ENCODE measurements around the gene SPDEF. TPM values are rescaled to one million over a fixed set of nuclear protein-coding genes. Genes with fewer than 3 reads are reported as not detected.

SPDEF gene
- polyA plus RNA-seq, 1 donor (not counting 4 experiments of a cell fraction or from before 2014, with no cell fraction given), result 0.03 TPM

DNA sequence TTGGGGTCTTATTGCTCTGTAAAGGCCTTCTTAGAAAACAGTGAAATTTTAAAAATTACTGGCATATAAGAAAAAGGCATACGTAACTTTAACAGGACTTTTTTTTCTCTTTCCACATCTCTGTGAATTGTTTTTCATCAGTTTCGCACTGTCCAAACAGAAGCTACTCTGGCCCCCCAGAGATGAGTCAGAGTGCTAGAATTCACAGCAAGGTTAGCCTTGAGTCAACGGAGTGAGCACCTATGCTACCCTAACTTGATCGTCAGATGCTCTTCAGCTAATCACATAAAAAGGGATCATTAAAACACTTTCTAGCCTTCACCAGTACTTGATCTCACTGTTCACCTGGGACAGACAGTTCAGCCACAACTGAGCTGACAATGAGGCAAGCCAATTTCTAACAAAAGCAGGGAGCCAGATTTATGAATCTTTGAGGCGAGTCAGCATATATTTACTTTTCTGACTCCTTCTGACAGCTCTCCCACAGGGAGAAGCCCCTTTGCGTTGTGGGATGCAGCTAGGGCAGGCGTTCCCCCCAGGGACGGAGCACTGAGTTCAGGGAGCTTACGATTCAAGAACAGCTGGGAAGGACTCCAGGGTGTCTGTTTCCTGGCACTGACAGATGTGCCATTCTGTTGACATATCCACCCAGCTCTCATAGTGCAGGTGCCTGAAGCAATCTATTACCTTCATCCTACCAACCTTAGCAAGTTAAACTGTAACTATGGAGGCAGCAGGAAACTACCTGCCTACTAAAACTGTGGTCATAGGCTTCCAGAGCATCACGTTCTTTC, 46.4 kb upstream of the SPDEF start:
- no peak for FAIRE-seq
- Histone ChIP-seq H4K20me1 (ENCODE audit: control insufficient read depth, extremely low read depth, insufficient read depth, low read length) (peaks cover 2% of the 10 kb centered on the region), H3K4me2 (ENCODE audit: control insufficient read depth, extremely low read depth, insufficient read depth, low read depth, low read length) (no peak overlapping the region)

DNA sequence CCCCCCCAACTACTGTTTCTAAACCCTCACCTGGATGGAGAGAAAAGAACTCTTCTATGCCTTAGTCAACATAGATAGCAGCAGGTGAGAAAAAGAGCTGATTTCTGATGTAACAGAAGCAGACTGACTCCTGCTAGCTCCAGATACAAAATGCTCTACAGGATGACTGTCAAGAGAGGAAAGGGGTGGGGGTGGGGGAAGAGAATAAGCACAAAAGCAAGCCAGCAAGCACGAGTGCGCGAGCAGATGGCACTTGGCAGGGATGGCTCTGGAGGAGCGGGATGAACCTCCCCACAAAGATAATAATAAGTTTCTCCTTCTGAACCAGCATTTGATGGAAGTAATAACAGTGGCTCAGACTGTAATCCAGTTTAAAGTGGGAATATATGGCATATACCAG, 45.6 kb upstream of the SPDEF start:
- Histone ChIP-seq H3K79me2 (ENCODE audit: control insufficient read depth, insufficient read depth, low read length) (peaks cover 42% of the 10 kb centered on the region), H4K20me1 (ENCODE audit: control insufficient read depth, extremely low read depth, insufficient read depth, low read length) (peaks cover 2% of the 10 kb centered on the region), H3K4me2 (ENCODE audit: control insufficient read depth, extremely low read depth, insufficient read depth, low read depth, low read length) (no peak overlapping the region)

More for the DNA sequence above, 46.4 kb upstream of the SPDEF start:
- Histone ChIP-seq H3K36me3 (ENCODE audit: control insufficient read depth in 2 of 2, extremely low read depth in 1 of 2, insufficient read depth in 2 of 2, low read length in 2 of 2) (peaks cover 15 to 18% of the 10 kb centered on the region in 2 experiments), H3K9ac (ENCODE audit: control insufficient read depth, extremely low read depth, insufficient read depth, low read length) (no peak overlapping the region), H3K27ac (ENCODE audit: control insufficient read depth, insufficient read depth, low read length) (no peak overlapping the region), H3K4me3 (ENCODE audit: control insufficient read depth in 2 of 3, extremely low read depth in 1 of 3, insufficient read depth in 2 of 3, low read depth in 1 of 3, low read length in 3 of 3) (no peak overlapping the region), H3K9me3 (ENCODE audit: control insufficient read depth, low read depth, low read length) (no peaks in the 10 kb centered on the region), H3K27me3 (ENCODE audit: control insufficient read depth, extremely low read depth, insufficient read depth, low read length) (no peaks in the 10 kb centered on the region), H3K79me2 (ENCODE audit: control insufficient read depth, insufficient read depth, low read length) (peaks cover 36% of the 10 kb centered on the region), H3K9me1 (ENCODE audit: control insufficient read depth, extremely low read depth, insufficient read depth, low read length) (peaks cover 3% of the 10 kb centered on the region), H2AFZ (ENCODE audit: control insufficient read depth, low read length) (no peak overlapping the region), H3K4me1 (ENCODE audit: control insufficient read depth, extremely low read depth, insufficient read depth, low read length) (peaks cover 5% of the 10 kb centered on the region)
- DNase-seq (ENCODE audit: low read depth, low spot score), result no peak
- TF ChIP-seq, protein P1, sequence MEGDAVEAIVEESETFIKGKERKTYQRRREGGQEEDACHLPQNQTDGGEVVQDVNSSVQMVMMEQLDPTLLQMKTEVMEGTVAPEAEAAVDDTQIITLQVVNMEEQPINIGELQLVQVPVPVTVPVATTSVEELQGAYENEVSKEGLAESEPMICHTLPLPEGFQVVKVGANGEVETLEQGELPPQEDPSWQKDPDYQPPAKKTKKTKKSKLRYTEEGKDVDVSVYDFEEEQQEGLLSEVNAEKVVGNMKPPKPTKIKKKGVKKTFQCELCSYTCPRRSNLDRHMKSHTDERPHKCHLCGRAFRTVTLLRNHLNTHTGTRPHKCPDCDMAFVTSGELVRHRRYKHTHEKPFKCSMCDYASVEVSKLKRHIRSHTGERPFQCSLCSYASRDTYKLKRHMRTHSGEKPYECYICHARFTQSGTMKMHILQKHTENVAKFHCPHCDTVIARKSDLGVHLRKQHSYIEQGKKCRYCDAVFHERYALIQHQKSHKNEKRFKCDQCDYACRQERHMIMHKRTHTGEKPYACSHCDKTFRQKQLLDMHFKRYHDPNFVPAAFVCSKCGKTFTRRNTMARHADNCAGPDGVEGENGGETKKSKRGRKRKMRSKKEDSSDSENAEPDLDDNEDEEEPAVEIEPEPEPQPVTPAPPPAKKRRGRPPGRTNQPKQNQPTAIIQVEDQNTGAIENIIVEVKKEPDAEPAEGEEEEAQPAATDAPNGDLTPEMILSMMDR (optimal IDR thresholded peaks at IDR 0.05 in 1 of 3, IDR thresholded peaks at IDR 0.05 in 1 of 3, conservative IDR thresholded peaks at IDR 0.05 in 1 of 3; ENCODE audit: extremely low read depth in 1 of 3, insufficient read depth in 2 of 3, low read length in 3 of 3), result no peak
- no peak for TF ChIP-seq EZH2 (IDR thresholded peaks at IDR 0.05; ENCODE audit: low read length)
- dilution Hi-C loops (cut with MboI; ENCODE audit: extremely low pct_ligation_motif_present, low sequenced_read_pairs), result no loop called here

More for the DNA sequence above, 45.6 kb upstream of the SPDEF start:
- Histone ChIP-seq H2AFZ (ENCODE audit: control insufficient read depth, low read length) (no peak overlapping the region), H3K27ac (ENCODE audit: control insufficient read depth, insufficient read depth, low read length) (no peak overlapping the region), H3K4me1 (ENCODE audit: control insufficient read depth, extremely low read depth, insufficient read depth, low read length) (peaks cover 5% of the 10 kb centered on the region), H3K9me1 (ENCODE audit: control insufficient read depth, extremely low read depth, insufficient read depth, low read length) (peaks cover 3% of the 10 kb centered on the region), H3K36me3 (ENCODE audit: control insufficient read depth in 2 of 2, extremely low read depth in 1 of 2, insufficient read depth in 2 of 2, low read length in 2 of 2) (peaks cover 15 to 16% of the 10 kb centered on the region in 2 experiments), H3K4me3 (ENCODE audit: control insufficient read depth in 2 of 3, extremely low read depth in 1 of 3, insufficient read depth in 2 of 3, low read depth in 1 of 3, low read length in 3 of 3) (no peak overlapping the region), H3K9me3 (ENCODE audit: control insufficient read depth, low read depth, low read length) (no peaks in the 10 kb centered on the region), H3K9ac (ENCODE audit: control insufficient read depth, extremely low read depth, insufficient read depth, low read length) (no peak overlapping the region), H3K27me3 (ENCODE audit: control insufficient read depth, extremely low read depth, insufficient read depth, low read length) (no peaks in the 10 kb centered on the region)
- DNase-seq (ENCODE audit: low read depth, low spot score) (no peak), FAIRE-seq (no peak)
- dilution Hi-C loops (cut with MboI; ENCODE audit: extremely low pct_ligation_motif_present, low sequenced_read_pairs), result no loop called here
- TF ChIP-seq, protein P1 (optimal IDR thresholded peaks at IDR 0.05 in 1 of 3, IDR thresholded peaks at IDR 0.05 in 1 of 3, conservative IDR thresholded peaks at IDR 0.05 in 1 of 3; ENCODE audit: extremely low read depth in 1 of 3, insufficient read depth in 2 of 3, low read length in 3 of 3), result no peak
- no peak for TF ChIP-seq EZH2 (IDR thresholded peaks at IDR 0.05; ENCODE audit: low read length)
